ENCODE measurements around the gene FAAP100. TPM values are rescaled to one million over a fixed set of nuclear protein-coding genes. Genes with fewer than 3 reads are reported as not detected.
A peak's percentile ranks its signal among the peaks of the same experiment; 100 is the strongest.

FAAP100 gene
- total and polyA plus RNA-seq, 5 experiments from 2014 or later: 9.1 to 55.9 (median 17.4) TPM

GRCh38 chr17:81516439-81516838 is 35.7 kb downstream of the FAAP100 start:
- DNase-seq: peak in 1 of 10 donors; percentile 55
- no peaks in the 10 kb centered on the region for H3K27me3 Mint-ChIP-seq
- ATAC-seq: no peak
- H3K4me1 Mint-ChIP-seq: peaks cover 9 to 42% (median 30%) of the 10 kb centered on the region in 4 donors
- peak overlapping the region in 9 of 10 donors; percentile 17 to 94 (median 87) for H3K27ac Mint-ChIP-seq
- POLR2A ChIA-PET: interaction anchor here (0.5 to 10.9 kb wide), 7 partner anchors 9 to 167 kb away, joined by 3 to 176 read pairs (median 5); partner anchors contain the start of genes ARL16 and FAAP100
- peak overlapping the region; percentile 8 to 98 (median 88) for H3K4me3 Mint-ChIP-seq
- H3K9me3 Mint-ChIP-seq: peaks cover 0 to 2% (median 0%) of the 10 kb centered on the region in 9 donors
- peaks cover 4 to 9% (median 8%) of the 10 kb centered on the region in 3 donors for H3K36me3 Mint-ChIP-seq

GRCh38 chr17:81515530-81516041 is 36.6 kb downstream of the FAAP100 start:
- H3K4me1 Mint-ChIP-seq: peaks cover 16 to 49% (median 36%) of the 10 kb centered on the region in 4 donors
- no peaks in the 10 kb centered on the region for H3K27me3 Mint-ChIP-seq
- DNase-seq (peak in 4 of 10 donors; percentile 20 to 63 (median 39)), ATAC-seq (no peak)
- POLR2A ChIA-PET: interaction anchor here (0.5 to 10.9 kb wide), 8 partner anchors 8 to 168 kb away, joined by 3 to 176 read pairs (median 4); partner anchors contain the start of genes ARL16 and FAAP100
- H3K27ac Mint-ChIP-seq: peak overlapping the region in 9 of 10 donors; percentile 78 to 94 (median 91)
- peak overlapping the region; percentile 83 to 98 (median 90) for H3K4me3 Mint-ChIP-seq
- peaks cover 0 to 2% (median 0%) of the 10 kb centered on the region in 9 donors for H3K9me3 Mint-ChIP-seq
- H3K36me3 Mint-ChIP-seq: peaks cover 13 to 18% (median 16%) of the 10 kb centered on the region in 3 donors

GRCh38 chr17:81514739-81515529 is 37.2 kb downstream of the FAAP100 start:
- peaks cover 0 to 2% (median 0%) of the 10 kb centered on the region in 9 donors for H3K9me3 Mint-ChIP-seq
- peak overlapping the region; percentile 83 to 98 (median 90) for H3K4me3 Mint-ChIP-seq
- POLR2A ChIA-PET: interaction anchor here (1.2 to 10.9 kb wide), 5 partner anchors 14 to 168 kb away, joined by 3 to 176 read pairs (median 6); partner anchors contain the start of genes ARL16 and FAAP100
- peak overlapping the region in 9 of 10 donors; percentile 78 to 94 (median 91) for H3K27ac Mint-ChIP-seq
- H3K27me3 Mint-ChIP-seq: no peaks in the 10 kb centered on the region
- H3K4me1 Mint-ChIP-seq: peaks cover 20 to 54% (median 42%) of the 10 kb centered on the region in 4 donors
- peaks cover 19 to 24% (median 23%) of the 10 kb centered on the region in 3 donors for H3K36me3 Mint-ChIP-seq
- ATAC-seq: peak; percentile 3 to 19
- DNase-seq: peak in 9 of 10 donors; percentile 20 to 83 (median 54)

GRCh38 chr17:81514489-81514738 is 37.7 kb downstream of the FAAP100 start:
- ATAC-seq (no peak), DNase-seq (peak in 1 of 10 donors; percentile 50)
- no peaks in the 10 kb centered on the region for H3K27me3 Mint-ChIP-seq
- peaks cover 0 to 2% (median 0%) of the 10 kb centered on the region in 9 donors for H3K9me3 Mint-ChIP-seq
- peaks cover 24 to 59% (median 47%) of the 10 kb centered on the region in 4 donors for H3K4me1 Mint-ChIP-seq
- H3K36me3 Mint-ChIP-seq: peaks cover 25 to 30% (median 28%) of the 10 kb centered on the region in 3 donors
- H3K27ac Mint-ChIP-seq: peak overlapping the region in 7 of 10 donors; percentile 52 to 94 (median 75)
- peak overlapping the region; percentile 65 to 98 (median 84) for H3K4me3 Mint-ChIP-seq
- POLR2A ChIA-PET: interaction anchor here (0.8 to 10.9 kb wide), 3 partner anchors 16 to 40 kb away, joined by 3 to 176 read pairs (median 140); partner anchors contain the start of gene FAAP100

- peaks cover 29 to 64% (median 52%) of the 10 kb centered on the region in 4 donors for H3K4me1 Mint-ChIP-seq
- H3K9me3 Mint-ChIP-seq: peaks cover 0 to 2% (median 0%) of the 10 kb centered on the region in 9 donors
- H3K27ac Mint-ChIP-seq: peak overlapping the region; percentile 79 to 96 (median 91)
- DNase-seq: peak in 6 of 10 donors; percentile 34 to 68 (median 44)
- H3K36me3 Mint-ChIP-seq: peaks cover 26 to 34% (median 33%) of the 10 kb centered on the region in 3 donors
- peak overlapping the region; percentile 81 to 98 (median 88) for H3K4me3 Mint-ChIP-seq
- no peaks in the 10 kb centered on the region for H3K27me3 Mint-ChIP-seq
- ATAC-seq: peak; percentile 2 to 3
- POLR2A ChIA-PET: interaction anchor here (0.8 to 10.9 kb wide), 10 partner anchors 16 to 935 kb away, joined by 3 to 176 read pairs (median 6); partner anchors contain the start of genes FAAP100, MRPL12, NDUFAF8 and SLC38A10
These were observed 38.2 kb downstream of the FAAP100 start for GRCh38 chr17:81513753-81514488.

GRCh38 chr17:81513372-81513752 is 38.8 kb downstream of the FAAP100 start:
- POLR2A ChIA-PET: interaction anchor here (0.8 to 10.9 kb wide), 12 partner anchors 28 to 1059 kb away, joined by 3 to 176 read pairs (median 6); partner anchors contain the start of genes CEP131, FAAP100, MRPL12 and NDUFAF8
- Mint-ChIP-seq H3K36me3 (peaks cover 26 to 40% (median 33%) of the 10 kb centered on the region in 3 donors), H3K4me1 (peaks cover 31 to 65% (median 57%) of the 10 kb centered on the region in 4 donors)

GRCh38 chr17:81512562-81513371 is 39.4 kb downstream of the FAAP100 start, which contains the start of gene ACTG1:
Gene ACTG1 (minus strand): TSS chr17:81512799. CDS start chr17:81512354, 445 bp downstream.
- Mint-ChIP-seq H3K9me3 (peaks cover 0 to 2% (median 0%) of the 10 kb centered on the region in 9 donors), H3K27ac (peak within 1 kb of the TSS; percentile 92 to 99 (median 97)), H3K27me3 (no peaks in the 10 kb centered on the region), H3K4me1 (peaks cover 28 to 65% (median 55%) of the 10 kb centered on the region in 4 donors), H3K36me3 (peaks cover 26 to 46% (median 33%) of the 10 kb centered on the region in 3 donors), H3K4me3 (peak within 1 kb of the TSS; percentile 95 to 100 (median 97))
- ATAC-seq (peak; percentile 56 to 75), DNase-seq (peak; percentile 87 to 96 (median 90))
- POLR2A ChIA-PET: interaction anchor here (0.8 to 10.9 kb wide), 19 partner anchors 12 to 1058 kb away, joined by 3 to 176 read pairs (median 4); partner anchors contain the start of genes ARHGDIA, CEP131, FAAP100 and MRPL12

More at GRCh38 chr17:81513372-81513752, 38.8 kb downstream of the FAAP100 start:
- no peaks in the 10 kb centered on the region for H3K27me3 Mint-ChIP-seq
- DNase-seq (peak in 9 of 10 donors; percentile 37 to 81 (median 62)), ATAC-seq (peak; percentile 36 to 37)
- H3K27ac Mint-ChIP-seq: peak overlapping the region; percentile 75 to 96 (median 91)
- peaks cover 0 to 2% (median 0%) of the 10 kb centered on the region in 9 donors for H3K9me3 Mint-ChIP-seq
- H3K4me3 Mint-ChIP-seq: peak overlapping the region; percentile 81 to 98 (median 88)

GRCh38 chr17:81511804-81512561 is 40.2 kb downstream of the FAAP100 start:
- POLR2A ChIA-PET: interaction anchor here (0.7 to 10.9 kb wide), 21 partner anchors 12 to 1058 kb away, joined by 3 to 176 read pairs (median 4); partner anchors contain the start of genes ARHGDIA, ARL16, CEP131 and FAAP100
- Mint-ChIP-seq H3K27me3 (no peaks in the 10 kb centered on the region), H3K36me3 (peaks cover 26 to 48% (median 33%) of the 10 kb centered on the region in 3 donors), H3K9me3 (peaks cover 0 to 2% (median 0%) of the 10 kb centered on the region in 9 donors), H3K4me1 (peaks cover 28 to 68% (median 57%) of the 10 kb centered on the region in 4 donors), H3K4me3 (peak overlapping the region; percentile 95 to 100 (median 97)), H3K27ac (peak overlapping the region; percentile 92 to 99 (median 97))
- ATAC-seq (peak in 1 of 2 donors; percentile 3), DNase-seq (peak in 6 of 10 donors; percentile 20 to 49 (median 37))

GRCh38 chr17:81511554-81511803 is 40.7 kb downstream of the FAAP100 start:
- Mint-ChIP-seq H3K27me3 (no peaks in the 10 kb centered on the region), H3K4me3 (peak overlapping the region; percentile 95 to 100 (median 97)), H3K9me3 (peaks cover 0 to 2% (median 0%) of the 10 kb centered on the region in 9 donors), H3K27ac (peak overlapping the region; percentile 92 to 99 (median 97)), H3K4me1 (peaks cover 26 to 64% (median 54%) of the 10 kb centered on the region in 4 donors), H3K36me3 (peaks cover 26 to 48% (median 33%) of the 10 kb centered on the region in 3 donors)
- POLR2A ChIA-PET: interaction anchor here (0.7 to 10.9 kb wide), 22 partner anchors 8 to 1057 kb away, joined by 3 to 176 read pairs (median 4); partner anchors contain the start of genes ARHGDIA, ARL16, FAAP100 and HGS
- peak in 3 of 10 donors; percentile 33 to 43 (median 33) for DNase-seq
- ATAC-seq: no peak
